CD4-positive, alpha-beta T cell treated with Interleukin-17A for 4 hours (primary cell): ENCODE measurements around the gene ANKRD2.
"Not testable (repeated sequence)": the region's sequence is repeated elsewhere in the genome, so short reads cannot be mapped to it uniquely, and the experiment has no call there.

Experiments used
- DNase-seq: peaks from one replicate; pipeline ENCODE4 v3.0.0-alpha.2; 2020; ENCODE audit warnings: mixed read lengths

ANKRD2 gene, protein sequence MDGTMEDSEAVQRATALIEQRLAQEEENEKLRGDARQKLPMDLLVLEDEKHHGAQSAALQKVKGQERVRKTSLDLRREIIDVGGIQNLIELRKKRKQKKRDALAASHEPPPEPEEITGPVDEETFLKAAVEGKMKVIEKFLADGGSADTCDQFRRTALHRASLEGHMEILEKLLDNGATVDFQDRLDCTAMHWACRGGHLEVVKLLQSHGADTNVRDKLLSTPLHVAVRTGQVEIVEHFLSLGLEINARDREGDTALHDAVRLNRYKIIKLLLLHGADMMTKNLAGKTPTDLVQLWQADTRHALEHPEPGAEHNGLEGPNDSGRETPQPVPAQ

GRCh38 chr10:97572214-97572989, at the start of gene ANKRD2:
TSS of gene ANKRD2 (plus strand) at chr10:97572779. CDS start at chr10:97572789, 10 bp downstream.
- peak; percentile 59 for DNase-seq

DNA sequence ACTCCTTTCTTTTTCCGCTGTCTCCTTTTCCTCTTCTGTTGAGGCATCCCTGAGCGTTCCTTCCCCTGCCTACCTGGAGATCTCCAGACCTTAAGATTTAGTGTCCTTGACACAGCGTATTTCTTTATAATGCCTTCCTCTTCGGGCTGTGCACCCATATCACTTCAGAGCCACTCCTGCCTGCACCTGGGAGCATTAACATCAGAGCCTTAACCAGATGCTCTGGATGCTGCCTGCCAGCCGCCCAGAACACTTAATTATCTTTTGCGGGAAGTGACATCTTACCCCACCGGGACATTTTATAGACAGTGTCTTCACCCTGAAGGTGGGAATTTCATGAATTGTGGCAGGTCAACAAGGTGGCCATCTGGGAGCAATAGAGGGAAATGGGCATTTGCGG, 49.6 kb upstream of the ANKRD2 start:
- no peak for DNase-seq

DNA sequence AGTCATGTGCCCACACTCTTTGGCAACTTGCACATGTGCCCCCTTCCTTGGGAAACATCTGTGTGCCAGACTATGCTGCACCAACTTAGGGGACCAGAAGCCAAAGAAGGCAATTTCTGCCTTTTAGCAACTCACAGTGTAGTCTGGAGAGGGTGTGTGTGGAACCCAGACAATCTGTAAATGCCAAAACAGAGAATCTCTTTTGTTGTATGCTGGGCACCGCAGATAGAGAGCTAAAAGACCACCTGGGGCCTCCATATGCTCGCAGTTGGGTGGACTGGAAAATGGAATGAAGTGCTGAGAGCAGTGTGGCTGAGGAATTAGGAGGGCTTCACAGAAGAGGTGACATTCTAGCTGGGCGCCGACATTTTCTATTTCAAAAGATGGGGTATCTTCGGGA, 47.5 kb upstream of the ANKRD2 start:
- DNase-seq: no peak

DNA sequence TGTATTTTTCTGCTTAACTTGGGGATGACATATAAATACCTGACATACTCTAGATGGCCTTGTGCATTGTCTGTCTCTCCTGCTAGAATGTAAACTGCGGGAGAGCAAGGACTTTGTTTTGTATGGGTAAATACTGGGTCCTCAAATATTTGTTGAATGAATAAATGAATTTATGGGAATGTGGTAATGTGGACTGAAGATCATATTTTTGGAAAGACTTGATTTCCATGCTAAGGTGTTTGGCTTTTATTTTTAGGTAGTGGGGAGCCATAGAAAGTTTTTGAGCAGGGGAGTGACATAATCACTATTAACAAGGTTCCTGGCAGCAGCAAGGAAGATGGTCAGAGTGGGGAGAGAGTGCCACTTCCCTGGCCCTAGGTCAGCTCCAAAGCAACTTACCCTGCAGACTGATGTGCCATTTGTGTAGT, 46.9 kb upstream of the ANKRD2 start:
- no peak for DNase-seq

DNA sequence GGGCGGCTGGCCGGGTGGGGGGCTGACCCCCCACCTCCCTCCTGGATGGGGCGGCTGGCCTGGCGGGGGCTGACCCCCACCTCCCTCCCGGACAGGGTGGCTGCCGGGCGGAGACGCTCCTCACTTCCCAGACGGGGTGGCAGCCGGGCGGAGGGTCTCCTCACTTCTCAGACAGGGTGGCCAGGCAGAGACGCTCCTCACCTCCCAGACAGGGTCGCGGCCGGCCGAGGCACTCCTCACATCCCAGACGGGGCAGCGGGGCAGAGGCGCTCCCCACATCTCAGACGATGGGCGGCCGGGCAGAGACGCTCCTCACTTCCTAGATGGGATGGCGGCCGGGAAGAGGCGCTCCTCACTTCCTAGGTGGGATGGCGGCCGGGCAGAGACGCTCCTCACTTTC, 43.7 kb upstream of the ANKRD2 start:
- not testable (repeated sequence) for DNase-seq

DNA sequence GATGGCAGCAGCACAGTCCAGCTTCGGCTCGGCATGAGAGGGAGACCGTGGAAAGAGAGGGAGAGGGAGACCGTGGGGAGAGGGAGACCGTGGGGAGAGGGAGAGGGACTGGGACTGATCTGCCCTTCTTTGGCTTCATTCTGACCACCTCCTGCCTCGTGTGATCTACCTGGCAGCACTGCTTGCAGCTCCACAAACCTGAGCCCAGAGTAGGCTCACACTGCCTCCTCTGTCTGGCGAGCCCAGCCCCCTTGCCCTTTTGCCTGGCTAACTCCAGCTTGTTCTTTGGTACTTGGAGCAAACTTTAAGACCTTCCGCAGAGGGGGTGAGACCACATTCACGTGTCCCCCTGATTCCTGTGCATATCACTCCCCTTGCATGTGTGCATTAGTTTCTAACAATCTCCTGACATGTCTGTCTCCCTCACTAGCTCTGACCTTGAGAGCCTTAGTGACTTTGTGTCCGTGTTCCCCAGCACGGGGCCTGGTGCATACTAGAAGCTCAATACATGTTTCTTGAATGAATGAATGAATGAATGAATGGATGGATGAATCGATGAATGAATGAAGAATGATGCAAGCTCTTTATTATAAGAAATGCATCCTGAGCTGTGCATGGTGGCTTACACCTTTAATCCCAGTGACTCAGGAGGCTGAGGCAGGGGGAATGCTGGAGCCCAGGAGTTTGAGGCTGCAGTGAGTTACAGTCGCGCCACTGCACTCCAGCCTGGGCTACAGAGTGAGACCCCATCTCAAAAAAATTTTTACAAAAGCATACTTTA, 42.7 kb upstream of the ANKRD2 start:
- DNase-seq: no peak

- DNase-seq: no peak
Measured at GRCh38 chr10:97531401-97531986, 41.1 kb upstream of the ANKRD2 start.

DNA sequence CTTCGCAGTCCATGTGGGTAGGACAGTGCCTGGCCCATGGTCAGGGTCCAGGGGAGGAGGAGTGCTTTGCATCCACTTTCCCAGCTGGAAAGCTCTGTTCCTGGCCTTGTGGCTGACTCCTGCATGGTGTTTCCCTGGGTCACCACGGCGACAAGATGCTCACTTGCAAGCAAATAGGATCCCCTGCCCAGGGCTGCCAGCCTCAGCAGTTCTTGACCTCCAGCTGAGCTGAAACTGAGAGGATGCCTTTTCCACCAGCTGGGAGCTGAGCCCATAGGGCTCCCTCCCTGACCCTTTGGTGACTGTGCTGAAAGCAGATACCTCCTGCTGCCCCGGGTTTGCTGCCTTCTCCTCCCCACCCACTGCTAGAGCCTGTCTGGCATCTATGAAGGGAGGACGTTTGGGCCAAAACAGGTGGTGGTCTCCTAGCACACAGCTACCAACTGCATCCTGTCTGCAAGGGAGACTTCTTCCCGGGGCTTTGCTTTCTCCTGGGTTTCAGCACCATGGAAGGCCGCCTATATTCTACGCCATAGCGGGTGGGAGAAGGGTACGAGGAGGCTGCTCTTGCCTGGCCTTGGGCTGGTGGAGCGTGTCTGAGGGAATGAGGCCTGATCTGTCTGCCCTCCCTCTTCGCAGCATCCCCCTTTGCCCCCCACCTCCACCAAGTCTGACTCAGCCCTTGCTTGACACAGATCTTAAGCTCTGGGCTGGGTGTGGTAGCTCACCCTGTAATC, 39.5 kb upstream of the ANKRD2 start:
- no peak for DNase-seq

- DNase-seq: no peak
Measured at GRCh38 chr10:97533888-97534287, 38.7 kb upstream of the ANKRD2 start.

DNA sequence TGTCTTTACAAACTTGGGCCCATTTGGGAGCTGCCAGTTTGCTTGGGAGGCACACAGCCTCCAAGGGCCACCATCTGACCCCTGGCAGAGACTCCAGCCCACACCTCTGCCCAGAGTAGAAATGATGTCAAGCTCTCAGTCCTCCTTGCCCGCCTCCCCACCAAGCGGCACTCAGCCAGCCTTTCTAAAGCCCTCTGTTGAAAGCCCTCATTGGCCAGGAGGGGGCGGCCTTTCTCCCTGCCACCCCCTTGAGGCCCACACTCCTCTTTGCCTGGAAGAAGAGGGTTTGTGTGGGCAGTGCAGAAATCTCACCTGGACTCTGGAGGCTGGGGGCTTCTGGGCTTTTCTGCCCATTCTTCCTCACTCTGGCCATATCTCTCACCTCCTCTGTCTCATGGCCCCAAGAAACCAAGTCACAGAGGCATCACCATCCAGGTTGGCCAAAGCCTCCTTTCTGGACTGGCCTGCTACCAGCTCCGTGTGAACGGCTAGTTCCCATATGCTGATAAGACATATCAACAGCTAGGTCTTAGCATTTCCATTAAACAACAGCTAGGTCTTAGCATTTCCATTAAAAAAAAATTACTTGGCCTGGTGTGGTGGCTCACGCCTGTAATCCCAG, 37.7 kb upstream of the ANKRD2 start:
- peak; percentile 34 for DNase-seq

GRCh38 chr10:97537186-97537869, 35.3 kb upstream of the ANKRD2 start:
- DNase-seq: no peak

GRCh38 chr10:97538411-97538810, 34.2 kb upstream of the ANKRD2 start:
- DNase-seq: no peak

- DNase-seq: no peak
Measured at GRCh38 chr10:97538839-97539238, 33.7 kb upstream of the ANKRD2 start.

- no peak for DNase-seq
Measured at GRCh38 chr10:97539523-97540200, 32.9 kb upstream of the ANKRD2 start.

DNA sequence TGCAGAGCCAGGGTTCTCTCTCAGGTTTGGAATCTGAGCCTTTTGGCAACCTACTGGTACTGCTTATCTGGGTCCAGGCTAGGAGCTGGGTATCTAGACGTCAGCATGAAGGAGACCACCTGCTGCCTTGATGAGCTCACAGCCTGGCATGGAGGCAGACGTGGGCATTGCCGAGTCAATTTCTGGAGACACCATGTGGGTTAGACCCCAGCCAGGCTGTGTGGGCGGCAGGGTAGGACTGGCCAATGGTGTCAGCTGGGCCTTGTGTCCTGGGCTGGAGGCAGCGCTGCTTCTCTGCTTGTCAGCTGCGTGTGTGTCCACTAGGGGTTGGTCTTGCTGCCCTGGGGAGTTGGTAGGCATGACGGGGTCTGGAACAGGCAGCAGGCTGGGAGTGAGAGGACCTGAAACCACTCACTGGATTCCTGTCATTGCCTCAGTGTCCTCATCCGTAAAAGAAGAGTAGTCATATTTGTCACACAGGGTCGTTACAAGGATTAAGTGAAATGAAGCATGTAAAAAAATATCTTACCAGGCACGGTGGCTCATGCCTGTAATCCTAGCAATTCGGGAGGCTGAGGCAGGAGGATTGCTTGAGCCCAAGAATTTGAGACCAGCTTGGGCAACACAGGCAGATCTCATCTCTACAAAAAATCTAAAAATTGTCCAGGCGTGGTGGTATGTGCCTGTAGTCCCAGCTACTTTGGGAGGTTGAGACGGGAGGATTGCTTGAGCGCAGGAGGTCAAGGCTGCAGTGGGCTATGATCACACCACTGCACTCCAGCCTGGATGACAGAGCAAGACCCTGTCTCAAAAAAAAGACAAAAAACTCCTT, 31.7 kb upstream of the ANKRD2 start:
- DNase-seq: no peak

GRCh38 chr10:97542169-97543024, 30.2 kb upstream of the ANKRD2 start:
- peak; percentile 35 for DNase-seq

- peak; percentile 56 for DNase-seq
Measured at GRCh38 chr10:97543025-97543546, 29.5 kb upstream of the ANKRD2 start.
